ENCODE results near the gene PTCD2.

Gene PTCD2

GRCh38 chr5:72368271-72368670, 48.1 kb downstream of the PTCD2 start:
- no peak for TF ChIP-seq CTCF (IDR thresholded peaks at IDR 0.05; ENCODE audit: control extremely low read depth, extremely low read depth, low read depth, missing control alignments)
- ChIA-PET POLR2A (no interaction called here), CTCF (interaction anchor here (1.1 to 9.6 kb wide), 12 partner anchors 11 to 450 kb away, joined by 3 to 154 read pairs (median 10); partner anchors contain the start of gene TNPO1)
- no peak for DNase-seq (ENCODE audit: extremely low spot score)

- POLR2A ChIA-PET = no interaction called here
- TF ChIP-seq CTCF (IDR thresholded peaks at IDR 0.05; ENCODE audit: control extremely low read depth, extremely low read depth, low read depth, missing control alignments) = no peak
- CTCF ChIA-PET = interaction anchor here (1.0 to 9.6 kb wide), 8 partner anchors 10 to 187 kb away, joined by 3 to 154 read pairs (median 6); no protein-coding TSS in a partner anchor
- DNase-seq (ENCODE audit: extremely low spot score) = no peak
Measured at GRCh38 chr5:72369301-72369700, 49.1 kb downstream of the PTCD2 start.

- POLR2A ChIA-PET = no interaction called here
- CTCF ChIA-PET = interaction anchor here (1.0 to 9.6 kb wide), 6 partner anchors 10 to 187 kb away, joined by 3 to 154 read pairs (median 3); no protein-coding TSS in a partner anchor
- no peak for TF ChIP-seq CTCF (IDR thresholded peaks at IDR 0.05; ENCODE audit: control extremely low read depth, extremely low read depth, low read depth, missing control alignments)
- no peak for DNase-seq (ENCODE audit: extremely low spot score)
Measured at GRCh38 chr5:72369711-72370110, 49.5 kb downstream of the PTCD2 start.

GRCh38 chr5:72372331-72372730, 52.2 kb downstream of the PTCD2 start:
- CTCF ChIA-PET = interaction anchor here (1.0 to 4.0 kb wide), 4 partner anchors 8 to 151 kb away, joined by 3 to 24 read pairs (median 10); no protein-coding TSS in a partner anchor
- no peak for DNase-seq (ENCODE audit: extremely low spot score)
- POLR2A ChIA-PET = no interaction called here
- no peak for TF ChIP-seq CTCF (IDR thresholded peaks at IDR 0.05; ENCODE audit: control extremely low read depth, extremely low read depth, low read depth, missing control alignments)

GRCh38 chr5:72372923-72373322, 52.8 kb downstream of the PTCD2 start:
- ChIA-PET POLR2A (no interaction called here), CTCF (interaction anchor here (1.0 to 4.0 kb wide), 9 partner anchors 8 to 444 kb away, joined by 3 to 24 read pairs (median 4); no protein-coding TSS in a partner anchor)
- no peak for TF ChIP-seq CTCF (IDR thresholded peaks at IDR 0.05; ENCODE audit: control extremely low read depth, extremely low read depth, low read depth, missing control alignments)
- no peak for DNase-seq (ENCODE audit: extremely low spot score)

- POLR2A ChIA-PET = no interaction called here
- no peak for TF ChIP-seq CTCF (IDR thresholded peaks at IDR 0.05; ENCODE audit: control extremely low read depth, extremely low read depth, low read depth, missing control alignments)
- DNase-seq (ENCODE audit: extremely low spot score) = peak; percentile 24
- CTCF ChIA-PET = interaction anchor here (1.2 to 4.0 kb wide), 5 partner anchors 10 to 237 kb away, joined by 3 to 24 read pairs (median 6); no protein-coding TSS in a partner anchor
Measured at GRCh38 chr5:72374844-72375243, 54.7 kb downstream of the PTCD2 start.

Measured in GM10248 (cell line).